HEK293 (cell line): ENCODE data around the gene KLLN.

ENCODE experiments used
- AEBP2 ChIP-seq: fragments of 450-650 bp; formaldehyde crosslinking; IDR thresholded peaks from 2 replicates; pipeline ENCODE4 v1.5.1; 2016; ENCODE audit warnings: missing biosample characterization, missing genetic modification characterization, borderline replicate concordance
- GFI1B ChIP-seq: fragments of 450-650 bp; formaldehyde crosslinking; IDR thresholded peaks from 2 replicates; pipeline ENCODE4 v1.5.1; 2016; ENCODE audit warnings: missing biosample characterization, missing genetic modification characterization
- HOXC10 ChIP-seq: sonication (generic); formaldehyde crosslinking; IDR thresholded peaks from 2 replicates; pipeline ENCODE4 v1.8.1; 2023; ENCODE audit warnings: mild to moderate bottlenecking, missing genetic modification reagents
- KLF16 ChIP-seq: fragments of 450-650 bp; formaldehyde crosslinking; IDR thresholded peaks from 2 replicates; pipeline ENCODE4 v1.5.1; 2017; ENCODE audit warnings: missing biosample characterization, missing genetic modification characterization
- PRDM10 ChIP-seq: fragments of 450-650 bp; formaldehyde crosslinking; IDR thresholded peaks from 2 replicates; pipeline ENCODE4 v1.5.1; 2016; ENCODE audit warnings: missing biosample characterization, missing genetic modification characterization
- REST ChIP-seq: fragments of 450-650 bp; formaldehyde crosslinking; IDR thresholded peaks from 2 replicates; pipeline ENCODE4 v1.5.1; 2016; ENCODE audit warnings: missing biosample characterization, missing genetic modification characterization
- TRIM28 ChIP-seq: IDR thresholded peaks from 2 replicates; pipeline ENCODE4 v1.6.1; 2011; ENCODE audit warnings: low read length, control low read depth, borderline replicate concordance
- ZBTB44 ChIP-seq: fragments of 450-650 bp; IDR thresholded peaks from 2 replicates; pipeline ENCODE4 v1.5.1; 2018; ENCODE audit warnings: missing biosample characterization, mild to moderate bottlenecking, missing genetic modification characterization
- ZBTB7A ChIP-seq: fragments of 450-650 bp; formaldehyde crosslinking; IDR thresholded peaks from 2 replicates; pipeline ENCODE4 v1.5.1; 2016; ENCODE audit warnings: low read depth, missing biosample characterization, missing genetic modification characterization
- ZNF132 ChIP-seq: fragments of 450-650 bp; formaldehyde crosslinking; IDR thresholded peaks from 2 replicates; pipeline ENCODE4 v1.5.1; 2017; ENCODE audit warnings: missing biosample characterization, missing genetic modification characterization, borderline replicate concordance
- ZNF2 ChIP-seq: fragments of 450-650 bp; formaldehyde crosslinking; IDR thresholded peaks from 2 replicates; pipeline ENCODE4 v1.5.1; 2016; ENCODE audit warnings: missing biosample characterization, missing genetic modification characterization
- ZNF426 ChIP-seq: fragments of 450-650 bp; formaldehyde crosslinking; IDR thresholded peaks from 2 replicates; pipeline ENCODE4 v1.5.1; 2017; ENCODE audit warnings: missing biosample characterization, missing genetic modification characterization, mild to moderate bottlenecking, inconsistent platforms, moderate library complexity
- ZNF514 ChIP-seq: fragments of 450-650 bp; formaldehyde crosslinking; IDR thresholded peaks from 2 replicates; pipeline ENCODE4 v1.5.1; 2016; ENCODE audit warnings: missing biosample characterization, missing genetic modification characterization
- ZNF548 ChIP-seq: fragments of 450-650 bp; formaldehyde crosslinking; IDR thresholded peaks from 2 replicates; pipeline ENCODE4 v1.5.1; 2016; ENCODE audit warnings: missing biosample characterization, missing genetic modification characterization
- ZNF585B ChIP-seq: fragments of 450-650 bp; formaldehyde crosslinking; IDR thresholded peaks from 2 replicates; pipeline ENCODE4 v1.5.1; 2016; ENCODE audit warnings: missing biosample characterization, missing genetic modification characterization
- ZNF610 ChIP-seq: fragments of 450-650 bp; formaldehyde crosslinking; IDR thresholded peaks from 2 replicates; pipeline ENCODE4 v1.5.1; 2016; ENCODE audit warnings: missing biosample characterization, missing genetic modification characterization, borderline replicate concordance
- ZNF776 ChIP-seq: fragments of 450-650 bp; formaldehyde crosslinking; IDR thresholded peaks from 2 replicates; pipeline ENCODE4 v1.5.0; 2017; ENCODE audit warnings: missing biosample characterization, missing genetic modification characterization, borderline replicate concordance
- ZSCAN23 ChIP-seq: fragments of 450-650 bp; formaldehyde crosslinking; IDR thresholded peaks from 2 replicates; pipeline ENCODE4 v1.5.1; 2016; ENCODE audit warnings: missing biosample characterization, missing genetic modification characterization
- ZSCAN5A ChIP-seq: fragments of 450-650 bp; formaldehyde crosslinking; IDR thresholded peaks from 2 replicates; pipeline ENCODE4 v1.5.1; 2016; ENCODE audit warnings: missing biosample characterization, missing genetic modification characterization
- ZXDB ChIP-seq: fragments of 450-650 bp; formaldehyde crosslinking; IDR thresholded peaks from 2 replicates; pipeline ENCODE4 v1.5.1; 2016; ENCODE audit warnings: missing biosample characterization, missing genetic modification characterization
- TF ChIP-seq, protein P1 (sequence below): fragments of 450-650 bp; formaldehyde crosslinking; IDR thresholded peaks from 2 replicates; pipeline ENCODE4 v1.5.1; 2016; ENCODE audit warnings: missing biosample characterization, missing genetic modification characterization

Gene KLLN

GRCh38 chr10:87817609-87818504 lies 45.5 kb downstream of the KLLN start, which contains the start of gene ATAD1 (continued):
- TF ChIP-seq PRDM10 (tag by site-specific recombination) (no peak), ZNF776 (no peak), AEBP2 (tag by site-specific recombination) (no peak), ZBTB7A (peak; percentile 40; the same call in 1 of the 2 replicates), ZXDB (tag by site-specific recombination) (peak; percentile 96), KLF16 (0 out of 2 replicates have a peak, but pooled peaks have one; percentile 22), ZNF2 (tag by site-specific recombination) (0 out of 2 replicates have a peak, but pooled peaks have one; percentile 21), ZSCAN5A (tag by site-specific recombination) (no peak), HOXC10 (no peak), ZNF132 (tag by site-specific recombination) (no peak), ZNF548 (tag by site-specific recombination) (no peak), ZNF514 (tag by site-specific recombination) (no peak), ZNF610 (tag by site-specific recombination) (peak; percentile 57; the same call in 1 of the 2 replicates), GFI1B (no peak), TRIM28 (no peak), ZNF426 (tag by site-specific recombination) (no peak), ZNF585B (no peak), REST (tag by site-specific recombination) (no peak; the same call in 1 of the 2 replicates), ZBTB44 (tag by site-specific recombination) (no peak), ZSCAN23 (tag by site-specific recombination) (no peak)
- TF ChIP-seq, protein P1, sequence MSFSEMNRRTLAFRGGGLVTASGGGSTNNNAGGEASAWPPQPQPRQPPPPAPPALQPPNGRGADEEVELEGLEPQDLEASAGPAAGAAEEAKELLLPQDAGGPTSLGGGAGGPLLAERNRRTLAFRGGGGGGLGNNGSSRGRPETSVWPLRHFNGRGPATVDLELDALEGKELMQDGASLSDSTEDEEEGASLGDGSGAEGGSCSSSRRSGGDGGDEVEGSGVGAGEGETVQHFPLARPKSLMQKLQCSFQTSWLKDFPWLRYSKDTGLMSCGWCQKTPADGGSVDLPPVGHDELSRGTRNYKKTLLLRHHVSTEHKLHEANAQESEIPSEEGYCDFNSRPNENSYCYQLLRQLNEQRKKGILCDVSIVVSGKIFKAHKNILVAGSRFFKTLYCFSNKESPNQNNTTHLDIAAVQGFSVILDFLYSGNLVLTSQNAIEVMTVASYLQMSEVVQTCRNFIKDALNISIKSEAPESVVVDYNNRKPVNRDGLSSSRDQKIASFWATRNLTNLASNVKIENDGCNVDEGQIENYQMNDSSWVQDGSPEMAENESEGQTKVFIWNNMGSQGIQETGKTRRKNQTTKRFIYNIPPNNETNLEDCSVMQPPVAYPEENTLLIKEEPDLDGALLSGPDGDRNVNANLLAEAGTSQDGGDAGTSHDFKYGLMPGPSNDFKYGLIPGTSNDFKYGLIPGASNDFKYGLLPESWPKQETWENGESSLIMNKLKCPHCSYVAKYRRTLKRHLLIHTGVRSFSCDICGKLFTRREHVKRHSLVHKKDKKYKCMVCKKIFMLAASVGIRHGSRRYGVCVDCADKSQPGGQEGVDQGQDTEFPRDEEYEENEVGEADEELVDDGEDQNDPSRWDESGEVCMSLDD (tag by site-specific recombination): 0 out of 2 replicates have a peak, but pooled peaks have one; percentile 20
